HL-60 (cell line): ENCODE data around the gene IRF7.

Source experiments
- DNase-seq, 2 experiments: peaks; one replicate each; pipeline ENCODE4 v3.0.0-alpha.2; 2010 to 2020; ENCODE audit warnings: low read depth in 1 of 2, low spot score in 1 of 2
- H3K27ac ChIP-seq: fragments of 250-450 bp; sonication (Bioruptor Pico); replicated peaks from 2 replicates; pipeline ENCODE4 v1.5.1; 2020; ENCODE audit warnings: mild to moderate bottlenecking, moderate library complexity
- H3K27me3 ChIP-seq: fragments of 250-450 bp; sonication (Bioruptor Pico); 2 replicates; pipeline ENCODE4 v1.5.1; 2021; ENCODE audit warnings: mild to moderate bottlenecking, moderate library complexity; ENCODE audit not compliant: insufficient read depth, poor library complexity, severe bottlenecking
- H3K4me3 ChIP-seq: replicated peaks from 2 replicates; pipeline ENCODE4 v1.5.1; 2011; ENCODE audit warnings: mild to moderate bottlenecking, control low read depth, low read length; ENCODE audit not compliant: insufficient read depth
- GABPA ChIP-seq: IDR thresholded peaks from 2 replicates; pipeline ENCODE4 v1.6.1; 2012; ENCODE audit warnings: low read depth
- POLR2AphosphoS5 ChIP-seq: IDR thresholded peaks from 2 replicates; pipeline ENCODE4 v1.6.1; 2012; ENCODE audit warnings: low read depth
- REST ChIP-seq: IDR thresholded peaks from 2 replicates; pipeline ENCODE4 v1.6.1; 2012; ENCODE audit warnings: low read depth; ENCODE audit not compliant: insufficient replicate concordance
- SPI1 ChIP-seq: IDR thresholded peaks from 2 replicates; pipeline ENCODE4 v1.6.1; 2012; ENCODE audit warnings: low read depth, mild to moderate bottlenecking, borderline replicate concordance
- TF ChIP-seq, protein P1 (sequence below): IDR thresholded peaks from one replicate; pipeline ENCODE4 v1.5.1; 2011; ENCODE audit warnings: low read length, control low read depth, inconsistent platforms; ENCODE audit not compliant: insufficient read depth

The IRF7 gene

DNA sequence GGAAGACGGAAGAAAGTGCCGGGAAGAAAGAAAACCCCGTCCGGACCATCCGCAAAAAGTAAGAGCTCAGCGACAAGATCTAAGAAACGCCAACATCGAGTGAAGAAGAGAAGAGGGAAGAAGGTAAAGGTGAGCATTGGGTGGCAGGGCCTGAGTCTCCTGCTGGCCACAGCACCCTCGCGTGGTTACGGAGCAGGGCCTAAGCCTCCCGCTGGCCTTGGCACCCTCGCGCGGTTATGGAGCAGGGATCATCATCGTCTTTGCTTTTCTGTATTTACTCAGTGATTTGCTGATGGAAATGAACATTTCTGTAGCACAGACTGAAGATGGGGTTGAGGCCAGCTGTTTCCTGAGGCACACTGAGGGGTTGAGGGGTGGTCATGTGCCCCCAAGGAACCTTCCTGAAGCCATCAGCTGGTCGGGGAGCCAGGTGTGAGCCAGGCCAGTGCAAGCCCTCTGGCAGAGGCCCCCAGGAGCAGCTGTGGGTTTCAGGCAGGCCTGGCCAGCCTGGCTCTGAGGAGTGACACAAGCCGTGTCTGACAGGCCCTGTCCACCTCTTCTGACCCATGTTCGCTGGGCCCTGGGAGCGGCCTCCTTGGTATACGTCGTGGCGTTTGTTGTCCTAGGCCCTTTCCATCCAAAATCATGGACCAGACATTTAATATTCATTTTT lies 14.0 kb downstream of the IRF7 start:
- DNase-seq = no peak
- no peak for TF ChIP-seq SPI1
- TF ChIP-seq POLR2AphosphoS5 = no peak
- TF ChIP-seq GABPA = no peak
- TF ChIP-seq, protein P1, sequence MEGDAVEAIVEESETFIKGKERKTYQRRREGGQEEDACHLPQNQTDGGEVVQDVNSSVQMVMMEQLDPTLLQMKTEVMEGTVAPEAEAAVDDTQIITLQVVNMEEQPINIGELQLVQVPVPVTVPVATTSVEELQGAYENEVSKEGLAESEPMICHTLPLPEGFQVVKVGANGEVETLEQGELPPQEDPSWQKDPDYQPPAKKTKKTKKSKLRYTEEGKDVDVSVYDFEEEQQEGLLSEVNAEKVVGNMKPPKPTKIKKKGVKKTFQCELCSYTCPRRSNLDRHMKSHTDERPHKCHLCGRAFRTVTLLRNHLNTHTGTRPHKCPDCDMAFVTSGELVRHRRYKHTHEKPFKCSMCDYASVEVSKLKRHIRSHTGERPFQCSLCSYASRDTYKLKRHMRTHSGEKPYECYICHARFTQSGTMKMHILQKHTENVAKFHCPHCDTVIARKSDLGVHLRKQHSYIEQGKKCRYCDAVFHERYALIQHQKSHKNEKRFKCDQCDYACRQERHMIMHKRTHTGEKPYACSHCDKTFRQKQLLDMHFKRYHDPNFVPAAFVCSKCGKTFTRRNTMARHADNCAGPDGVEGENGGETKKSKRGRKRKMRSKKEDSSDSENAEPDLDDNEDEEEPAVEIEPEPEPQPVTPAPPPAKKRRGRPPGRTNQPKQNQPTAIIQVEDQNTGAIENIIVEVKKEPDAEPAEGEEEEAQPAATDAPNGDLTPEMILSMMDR = no peak
- no peak for TF ChIP-seq REST
- H3K4me3 ChIP-seq = no peak overlapping the region

GRCh38 chr11:598005-598680 lies 17.6 kb downstream of the IRF7 start:
- no peak overlapping the region for H3K4me3 ChIP-seq
- no peak for TF ChIP-seq REST
- TF ChIP-seq GABPA = no peak
- no peak for TF ChIP-seq SPI1
- TF ChIP-seq POLR2AphosphoS5 = no peak
- no peaks in the 10 kb centered on the region for H3K27me3 ChIP-seq
- no peak for DNase-seq
- no peak overlapping the region for H3K27ac ChIP-seq

More for the DNA sequence above, 14.0 kb downstream of the IRF7 start:
- no peaks in the 10 kb centered on the region for H3K27me3 ChIP-seq
- H3K27ac ChIP-seq = no peak overlapping the region

- H3K27ac ChIP-seq = no peak overlapping the region
- no peaks in the 10 kb centered on the region for H3K27me3 ChIP-seq
- no peak for DNase-seq
- H3K4me3 ChIP-seq = no peak overlapping the region
- TF ChIP-seq POLR2AphosphoS5 (no peak), GABPA (no peak), REST (no peak)
Measured at GRCh38 chr11:597166-597725, 18.5 kb downstream of the IRF7 start.

DNA sequence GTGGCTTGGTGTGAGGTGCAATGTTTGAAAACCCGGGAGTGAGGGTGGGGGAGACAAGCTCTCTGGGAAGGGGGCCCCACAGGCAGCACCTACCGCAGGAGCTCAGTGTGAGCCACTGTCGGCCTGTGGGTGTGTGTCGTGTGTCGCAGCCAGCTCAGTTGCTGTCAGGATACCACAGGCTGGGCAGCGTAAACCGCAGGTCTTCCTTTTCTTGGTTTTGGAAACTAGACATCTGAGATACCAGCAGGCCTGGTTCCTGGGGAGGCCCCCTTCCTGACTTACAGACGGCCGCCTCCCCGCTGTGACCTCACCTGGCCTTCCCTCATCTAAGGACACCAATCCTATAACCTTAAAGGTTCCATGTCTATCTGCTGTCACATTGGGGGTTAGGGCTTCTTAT lies 19.4 kb downstream of the IRF7 start:
- H3K27ac ChIP-seq = 0 out of 2 replicates have a peak overlapping the region, but pooled peaks have one; percentile 23
- DNase-seq = peak in 1 of 2 experiments; percentile 48
- H3K4me3 ChIP-seq = no peak overlapping the region
- no peaks in the 10 kb centered on the region for H3K27me3 ChIP-seq
- TF ChIP-seq REST (no peak), POLR2AphosphoS5 (peak; percentile 47; the same call in 1 of the 2 replicates), SPI1 (no peak)
- TF ChIP-seq, protein P1 = no peak
